SK-N-SH (cell line): ENCODE data around the gene STAT1. TPM values are rescaled to one million over a fixed set of nuclear protein-coding genes. Genes with fewer than 3 reads are reported as not detected.
A peak's percentile ranks its signal among the peaks of the same experiment; 100 is the strongest.

Source experiments
- CTCF ChIA-PET: fragments of 300-600, 350-600 bp; formaldehyde crosslinking; extraction: SDS; loops from one replicate; lab custom pipeline; 2021; lab: Yijun Ruan, JAX
- POLR2A ChIA-PET: fragments of 350-600 bp; sonication (Branson Sonifier 250); formaldehyde crosslinking; extraction: SDS; loops from one replicate; lab custom pipeline; 2020; ENCODE audit warnings: antibody characterized with exemption, inconsistent platforms; lab: Yijun Ruan, JAX
- DNase-seq: peaks from one replicate; pipeline ENCODE4 v3.0.0; 2012
- H2AFZ ChIP-seq: fragments of 200-600 bp; sonication (generic); 2 replicates; pipeline ENCODE4 v1.8.1; 2016; ENCODE audit warnings: antibody characterized with exemption, mild to moderate bottlenecking, low read depth
- H3F3A ChIP-seq: fragments of 200-600 bp; sonication (generic); replicated peaks from 2 replicates; pipeline ENCODE3; 2016; ENCODE audit warnings: antibody characterized with exemption, mild to moderate bottlenecking; ENCODE audit not compliant: insufficient read depth
- H3K27ac ChIP-seq, 2 experiments: fragments of 200-500 bp in 1 of 2; fragments of 200-600 bp in 1 of 2; sonication (Bioruptor generic) in 1 of 2; sonication (generic), shearing (Covaris generic) in 1 of 2; 2 replicates each; pipeline versions ENCODE4 v1.5.1 to v1.6.1; 2014 to 2016; ENCODE audit warnings: low read depth in 2 of 2, inconsistent platforms in 1 of 2, low read length in 1 of 2, mild to moderate bottlenecking in 1 of 2, mixed read lengths in 1 of 2
- H3K27me3 ChIP-seq: fragments of 200-600 bp; sonication (generic), shearing (Covaris generic); 2 replicates; pipeline ENCODE4 v1.6.1; 2016; ENCODE audit warnings: mixed run types; ENCODE audit not compliant: insufficient read depth
- H3K36me3 ChIP-seq, 2 experiments: fragments of 200-500 bp in 1 of 2; fragments of 200-600 bp in 1 of 2; sonication (Bioruptor generic) in 1 of 2; sonication (generic) in 1 of 2; replicated peaks in 1 of 2; 2 replicates each; pipeline versions ENCODE3 to v1.5.1; 2014 to 2016; ENCODE audit warnings: low read length in 1 of 2, mild to moderate bottlenecking in 1 of 2; ENCODE audit not compliant: insufficient read depth in 2 of 2, control insufficient read depth in 1 of 2
- H3K4me1 ChIP-seq, 2 experiments: fragments of 200-500 bp in 1 of 2; fragments of 200-600 bp in 1 of 2; sonication (Bioruptor generic) in 1 of 2; sonication (generic), shearing (Covaris generic) in 1 of 2; 2 replicates each; pipeline versions ENCODE4 v1.5.1 to v1.6.1; 2014 to 2016; ENCODE audit warnings: low read depth in 1 of 2, low read length in 1 of 2, mixed run types in 1 of 2; ENCODE audit not compliant: insufficient read depth in 2 of 2, control insufficient read depth in 1 of 2
- H3K4me2 ChIP-seq: fragments of 200-600 bp; sonication (generic), shearing (Covaris generic); 2 replicates; pipeline ENCODE4 v1.6.1; 2017; ENCODE audit warnings: mixed run types
- H3K4me3 ChIP-seq, 2 experiments: fragments of 200-500 bp in 1 of 2; fragments of 200-600 bp in 1 of 2; sonication (Bioruptor generic) in 1 of 2; sonication (generic), shearing (Covaris generic) in 1 of 2; 2 replicates each; pipeline versions ENCODE4 v1.5.1 to v1.8.1; 2014 to 2016; ENCODE audit warnings: low read depth in 2 of 2, inconsistent platforms in 1 of 2, low read length in 1 of 2, mild to moderate bottlenecking in 1 of 2, mixed read lengths in 1 of 2, moderate library complexity in 1 of 2
- H3K79me2 ChIP-seq: fragments of 200-600 bp; sonication (generic); 2 replicates; pipeline ENCODE4 v1.8.1; 2017; ENCODE audit warnings: mild to moderate bottlenecking; ENCODE audit not compliant: insufficient read depth
- H3K9ac ChIP-seq: fragments of 200-600 bp; sonication (generic); 2 replicates; pipeline ENCODE4 v1.6.1; 2017; ENCODE audit warnings: mixed run types
- H3K9me2 ChIP-seq: fragments of 200-600 bp; sonication (generic); 2 replicates; pipeline ENCODE4 v1.6.1; 2017; ENCODE audit warnings: mixed run types
- H3K9me3 ChIP-seq: fragments of 200-600 bp; sonication (generic); 2 replicates; pipeline ENCODE4 v1.6.1; 2017; ENCODE audit warnings: mixed run types, mild to moderate bottlenecking, moderate library complexity
- H4K20me1 ChIP-seq: fragments of 200-600 bp; sonication (generic); 2 replicates; pipeline ENCODE4 v1.6.1; 2017; ENCODE audit warnings: mild to moderate bottlenecking, mixed run types; ENCODE audit not compliant: insufficient read depth
- CTCF ChIP-seq: fragments of 200-600 bp; sonication (generic); IDR thresholded peaks from 2 replicates; pipeline ENCODE4 v1.6.1; 2017; ENCODE audit warnings: antibody characterized with exemption, mild to moderate bottlenecking, moderate library complexity
- EP300 ChIP-seq, 2 experiments: IDR thresholded peaks; 2 replicates each; pipeline versions ENCODE4 v1.4.0 to v1.6.1; 2012; ENCODE audit warnings: borderline replicate concordance in 1 of 2, low read depth in 1 of 2, low read length in 1 of 2
- EZH2phosphoT487 ChIP-seq: fragments of 200-600 bp; sonication (generic); IDR thresholded peaks from 2 replicates; pipeline ENCODE4 v1.6.1; 2017; ENCODE audit warnings: low read depth, mixed run types, mild to moderate bottlenecking, antibody characterized with exemption, moderate library complexity, borderline replicate concordance
- FOXM1 ChIP-seq: IDR thresholded peaks from 2 replicates; pipeline ENCODE4 v1.4.0; 2012; ENCODE audit warnings: low read depth, mild to moderate bottlenecking
- GABPA ChIP-seq: IDR thresholded peaks from 2 replicates; pipeline ENCODE4 v1.4.0; 2012; ENCODE audit warnings: low read depth, mild to moderate bottlenecking
- GATA2 ChIP-seq: sonication (generic); formaldehyde crosslinking; IDR thresholded peaks from 2 replicates; pipeline ENCODE4 v1.5.0; 2020; ENCODE audit warnings: mild to moderate bottlenecking, missing genetic modification reagents
- JUND ChIP-seq: IDR thresholded peaks from 2 replicates; pipeline ENCODE4 v1.4.0; 2012
- MEF2A ChIP-seq: IDR thresholded peaks from 2 replicates; pipeline ENCODE4 v1.4.0; 2012; ENCODE audit warnings: low read depth, borderline replicate concordance
- NRF1 ChIP-seq: IDR thresholded peaks from 2 replicates; pipeline ENCODE4 v1.6.1; 2012; ENCODE audit warnings: low read depth, mild to moderate bottlenecking, low read length
- PBX3 ChIP-seq: IDR thresholded peaks from 2 replicates; pipeline ENCODE4; 2012
- REST ChIP-seq: IDR thresholded peaks from 2 replicates; pipeline ENCODE4 v1.6.1; 2012; ENCODE audit warnings: mild to moderate bottlenecking, low read depth, low read length, moderate library complexity
- TAF1 ChIP-seq: IDR thresholded peaks from 2 replicates; pipeline ENCODE4 v1.6.1; 2012; ENCODE audit warnings: low read depth, mild to moderate bottlenecking, low read length, moderate library complexity, borderline replicate concordance
- TCF12 ChIP-seq: IDR thresholded peaks from 2 replicates; pipeline ENCODE4 v1.4.0; 2012
- USF2 ChIP-seq: fragments of 150-350 bp; IDR thresholded peaks from 2 replicates; pipeline ENCODE4 v1.6.1; 2017; ENCODE audit warnings: antibody characterized with exemption, low read length, low read depth, borderline replicate concordance
- YY1 ChIP-seq: IDR thresholded peaks from 2 replicates; pipeline ENCODE4 v1.4.0; 2012; ENCODE audit warnings: low read depth, mild to moderate bottlenecking
- ZBTB33 ChIP-seq: IDR thresholded peaks from 2 replicates; pipeline ENCODE4 v1.4.0; 2012; ENCODE audit warnings: low read depth, borderline replicate concordance
- WGBS: methylation state at CpG from one replicate; pipeline ENCODE4 v1.1.6; 2017; ENCODE audit warnings: low lambda C conversion rate; 5-methylcytosine and 5-hydroxymethylcytosine counted together
- polyA plus RNA-seq, 3 experiments: library from polyadenylated mRNA; depleted of rRNA; stranded (reverse); fragments of >200 nt; gene quantifications; 2 replicates each; pipeline ENCODE4 v1.2.3, GENCODE V29; 2012

Gene STAT1
- polyA plus RNA-seq, 1 of the 3 experiments (the other 2 are of a cell fraction), result 22.1 TPM

- TF ChIP-seq EZH2phosphoT487, result no peak
- TF ChIP-seq USF2, result no peak
Measured at GRCh38 chr2:191014653-191015020, 666 bp upstream of the STAT1 start (continued).

GRCh38 chr2:191013682-191013931 is 364 bp downstream of the STAT1 start:
- Histone ChIP-seq H3K9ac (peak overlapping the region; percentile 75), H3K27me3 (no peaks in the 10 kb centered on the region), H3K4me3 (peak overlapping the region; percentile 86 to 94), H3F3A (no peaks in the 10 kb centered on the region), H3K27ac (peak overlapping the region; percentile 65 to 93), H3K9me3 (no peaks in the 10 kb centered on the region), H3K36me3 (peaks cover 9 to 22% of the 10 kb centered on the region in 2 experiments), H3K4me2 (peak overlapping the region; percentile 74), H3K9me2 (no peaks in the 10 kb centered on the region), H3K4me1 (peaks cover 6 to 19% of the 10 kb centered on the region in 2 experiments; a peak in 2 of 4 replicates), H2AFZ (peak overlapping the region; percentile 79), H4K20me1 (no peaks in the 10 kb centered on the region), H3K79me2 (peaks cover 38% of the 10 kb centered on the region)
- WGBS, result 0% methylated on average over 5 of the region's 14 CpGs
- POLR2A ChIA-PET, result no interaction called here
- CTCF ChIA-PET, result no interaction called here
- TF ChIP-seq GATA2, result no peak
- TF ChIP-seq FOXM1, result no peak
- TF ChIP-seq REST, result no peak
- TF ChIP-seq PBX3, result no peak
- TF ChIP-seq MEF2A, result no peak
- TF ChIP-seq EP300 (IDR thresholded peaks at IDR 0.05; ENCODE audit: borderline replicate concordance in 1 of 2, low read depth in 1 of 2, low read length in 1 of 2), result no peak
- TF ChIP-seq ZBTB33, result no peak
- no peak for TF ChIP-seq JUND
- no peak for TF ChIP-seq EZH2phosphoT487
- TF ChIP-seq TCF12, result no peak
- no peak for TF ChIP-seq TAF1
- TF ChIP-seq CTCF, result no peak
- TF ChIP-seq GABPA, result no peak
- no peak for TF ChIP-seq YY1
- no peak for TF ChIP-seq NRF1
- no peak for DNase-seq
